AG08396 (cell line): ENCODE results near the gene GALR2.
A peak's percentile ranks its signal among the peaks of the same experiment; 100 is the strongest.
"Not testable (repeated sequence)": the region's sequence is repeated elsewhere in the genome, so short reads cannot be mapped to it uniquely, and the experiment has no call there.

Experiments used
- DNase-seq: peaks from one replicate; pipeline ENCODE4 v3.0.0; 2012; ENCODE audit warnings: low spot score, mixed read lengths

Gene GALR2

DNA sequence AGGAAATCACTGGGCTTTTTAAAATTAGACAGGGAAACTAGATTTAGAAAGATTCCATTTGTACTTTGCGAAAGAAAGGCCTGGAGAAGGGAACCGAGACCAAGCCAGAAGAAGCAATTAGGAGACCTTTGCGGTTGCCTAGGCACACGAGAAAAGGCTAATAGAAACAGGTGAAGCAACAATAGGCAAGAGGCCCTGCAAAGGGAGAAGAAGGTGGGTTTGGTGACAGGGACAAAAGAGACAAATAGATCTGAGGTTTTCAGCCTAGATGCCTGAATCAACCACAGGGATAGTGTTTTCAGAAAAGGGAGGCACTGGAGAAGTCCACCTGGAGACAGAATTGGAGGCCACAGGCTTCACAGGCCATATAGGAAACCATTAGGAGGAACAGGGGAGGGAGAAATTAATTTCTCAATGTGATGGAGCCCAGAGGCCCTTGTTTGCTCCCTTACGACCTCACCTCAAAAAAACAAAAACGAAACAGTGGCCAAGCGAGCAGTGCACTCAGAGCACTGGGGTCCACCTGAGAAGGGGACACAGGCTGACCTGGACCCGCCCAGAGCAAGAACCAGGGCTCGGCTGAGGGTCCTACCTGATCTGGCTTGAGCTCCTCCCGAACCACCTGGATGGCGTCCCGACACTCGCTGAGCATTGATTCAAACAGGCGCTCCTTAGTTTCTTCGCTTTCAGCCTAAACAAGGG lies 24.6 kb upstream of the GALR2 start:
- no peak for DNase-seq

DNA sequence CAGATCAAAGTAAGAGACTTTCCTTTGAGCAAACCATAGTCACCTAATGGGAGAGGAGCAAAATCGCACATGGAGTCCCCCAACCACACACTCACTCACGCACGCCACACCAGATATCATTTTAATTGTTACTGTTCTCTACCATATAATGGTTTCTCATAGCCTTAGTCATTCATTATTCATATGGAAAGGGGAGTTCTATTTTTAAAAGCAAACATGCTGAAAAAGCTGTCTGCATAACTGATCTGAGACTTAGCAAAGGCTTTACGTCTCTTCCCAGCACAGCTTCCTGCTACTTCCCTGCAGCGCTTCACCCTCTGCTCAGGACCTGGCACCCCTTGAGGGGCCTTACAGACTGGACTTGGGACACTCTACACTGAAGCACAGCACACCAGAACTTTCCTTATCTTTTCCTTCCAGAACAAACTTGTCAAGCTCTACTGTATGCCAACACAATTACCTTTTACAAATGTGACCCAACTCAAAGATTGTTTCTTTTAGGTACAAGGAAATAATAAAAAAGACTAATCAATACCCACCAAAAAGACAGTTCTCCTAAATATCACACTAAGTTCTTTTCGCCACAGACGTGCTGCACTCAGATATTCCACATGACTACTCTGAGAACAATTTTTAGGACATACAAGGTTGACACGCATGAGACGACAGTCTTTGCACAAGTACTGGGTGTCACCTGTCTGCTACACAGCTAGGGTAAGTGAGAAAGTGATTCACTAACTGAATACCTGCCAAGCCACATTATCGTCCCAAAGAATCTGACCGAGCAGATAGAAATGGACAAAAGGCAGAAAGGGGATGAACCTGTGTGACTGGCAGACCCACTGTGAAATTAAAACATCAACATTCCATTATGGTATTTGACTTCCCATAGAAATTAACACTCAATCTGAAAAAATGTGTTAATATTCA lies 23.8 kb upstream of the GALR2 start:
- DNase-seq: no peak

DNA sequence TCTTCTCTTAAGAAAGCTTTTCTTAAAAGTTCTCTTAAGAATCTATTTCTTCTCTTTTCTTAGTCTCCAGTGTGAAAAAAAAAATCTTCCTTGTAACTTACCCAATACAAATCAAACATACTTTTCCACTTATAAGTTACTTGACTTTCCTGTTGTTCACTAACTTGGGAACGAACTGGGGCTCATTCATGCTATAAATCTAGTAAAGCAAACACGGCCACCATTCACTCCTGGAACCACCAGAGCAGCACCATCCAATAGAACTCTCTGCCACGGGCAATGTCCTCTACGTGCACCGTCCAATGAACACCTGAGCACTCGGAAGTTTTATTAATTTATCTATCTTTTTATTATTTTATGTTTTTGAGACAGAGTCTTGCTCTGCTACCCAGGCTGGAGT lies 23.0 kb upstream of the GALR2 start:
- no peak for DNase-seq

DNA sequence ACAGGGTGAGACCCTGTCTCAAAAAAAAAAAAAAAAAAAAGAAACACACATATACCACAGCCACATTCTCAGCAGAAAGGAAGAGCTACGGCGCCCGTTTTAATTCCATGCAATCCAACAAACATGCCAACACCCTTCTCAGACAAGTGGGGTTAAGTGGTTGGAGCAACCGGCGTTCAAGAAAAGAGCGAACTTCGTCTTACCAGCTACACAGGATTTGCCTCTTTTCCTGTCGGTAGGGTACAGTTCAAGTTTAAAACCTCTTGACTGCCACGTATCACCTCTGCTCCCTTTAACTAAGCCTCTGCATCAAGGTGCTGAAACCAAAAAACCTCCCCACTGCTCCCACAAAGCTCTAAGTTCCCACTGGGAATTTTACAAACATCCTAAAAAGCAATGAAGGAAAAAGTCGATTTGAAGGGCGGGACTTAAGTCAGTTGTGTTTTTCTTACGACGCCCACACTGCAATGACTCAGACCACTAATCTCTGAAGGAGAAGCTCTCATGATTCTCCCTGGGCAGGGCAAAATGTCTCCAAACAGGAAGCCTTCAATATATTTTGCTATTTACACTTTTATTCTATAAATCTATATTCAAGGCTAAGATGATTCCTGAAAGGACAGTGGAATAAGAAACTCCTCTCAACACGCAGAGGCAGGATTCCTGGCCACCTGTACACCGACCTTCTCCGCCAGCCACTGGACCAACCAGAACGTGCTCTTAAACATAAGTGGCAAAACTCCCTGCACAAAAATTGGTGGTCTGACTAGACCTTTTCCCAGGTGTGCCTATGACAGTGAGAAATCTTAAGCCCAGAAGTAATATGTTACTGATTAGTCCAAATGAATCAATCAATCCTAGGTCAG lies 21.1 kb upstream of the GALR2 start:
- peak; percentile 40 for DNase-seq

DNA sequence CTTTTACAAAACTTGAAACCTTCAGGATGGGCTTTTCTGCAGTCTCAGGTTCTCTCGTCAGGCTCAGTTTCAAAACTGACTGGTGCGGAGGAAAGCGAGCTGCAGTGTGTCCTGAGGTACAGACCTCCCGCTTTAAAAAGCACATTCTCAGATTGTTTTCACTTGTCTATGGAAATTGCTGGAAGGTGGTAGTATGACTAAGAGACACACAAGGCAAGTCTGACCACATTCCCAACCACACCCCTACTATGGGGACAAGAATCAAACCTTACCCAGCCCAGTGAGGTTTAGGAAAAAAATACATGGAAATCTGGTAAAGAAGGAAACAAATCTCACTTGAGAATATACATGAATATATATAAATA lies 20.5 kb upstream of the GALR2 start:
- peak; percentile 52 for DNase-seq

DNA sequence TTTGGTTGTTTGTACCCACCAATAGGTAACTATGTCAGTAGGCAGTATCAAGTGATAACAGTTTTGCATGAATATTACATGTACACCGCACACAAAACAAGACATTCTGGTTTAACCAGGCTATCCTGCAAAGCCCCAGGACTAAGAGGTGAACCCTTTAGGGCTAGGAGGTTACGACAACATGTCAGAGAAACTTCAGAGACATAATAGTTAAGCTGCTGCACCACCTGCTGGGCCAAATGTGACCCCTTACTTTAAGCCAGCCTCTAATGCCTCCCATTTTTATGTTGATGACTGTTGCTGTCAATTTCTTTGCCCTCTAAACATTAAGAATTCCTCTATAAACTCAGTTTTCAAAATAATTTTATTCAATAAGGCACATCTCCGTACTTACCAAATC lies 17.7 kb upstream of the GALR2 start:
- DNase-seq: no peak

DNA sequence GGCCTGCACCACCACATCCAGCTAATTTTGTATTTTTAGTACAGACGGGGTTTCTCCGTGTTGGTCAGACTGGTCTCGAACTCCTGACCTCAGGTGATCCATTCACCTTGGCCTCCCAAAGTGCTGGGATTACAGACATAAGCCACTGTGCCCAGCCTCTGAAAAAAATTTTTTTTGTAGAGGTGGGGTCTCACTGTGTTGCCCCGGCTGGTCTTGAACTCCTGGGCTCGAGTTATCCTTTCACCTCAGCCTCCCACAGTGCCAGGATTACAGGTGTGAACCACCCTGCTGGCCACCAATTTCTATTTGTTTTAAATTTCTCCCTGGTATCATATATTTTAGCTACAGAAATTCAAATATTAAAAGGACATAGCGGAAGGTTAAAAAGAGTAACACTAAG lies 16.3 kb upstream of the GALR2 start:
- not testable (repeated sequence) for DNase-seq

DNA sequence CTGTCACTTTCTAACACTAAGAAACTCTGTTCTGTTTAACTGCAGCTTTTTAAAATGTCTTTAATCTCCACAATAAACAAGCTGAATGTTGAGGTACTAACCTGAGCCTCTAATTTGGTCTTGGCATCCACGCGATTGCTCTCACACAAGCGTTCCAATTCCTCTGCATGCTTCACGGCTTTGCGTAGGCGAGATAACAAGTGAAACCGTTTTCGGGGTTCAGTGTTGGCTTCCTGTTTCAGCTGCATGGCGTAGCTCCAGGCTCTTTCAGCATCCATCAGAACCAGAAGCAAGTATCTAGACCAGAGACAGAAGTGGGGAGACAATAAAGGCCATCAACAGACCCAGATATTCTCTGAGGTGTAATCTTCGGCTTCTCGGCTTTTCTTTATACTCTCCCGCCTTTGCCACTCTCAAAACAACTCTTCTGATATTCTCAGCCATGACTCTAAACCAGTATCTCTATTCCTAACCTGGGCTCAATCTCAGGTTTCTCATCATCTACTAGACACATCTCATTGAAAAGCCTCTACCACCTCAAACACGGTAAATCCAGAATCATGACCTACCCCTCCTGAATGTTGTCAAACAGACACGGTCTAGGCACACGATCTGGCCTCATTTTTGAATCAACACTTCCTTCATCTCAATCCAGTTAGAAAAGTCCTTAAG lies 10.6 kb upstream of the GALR2 start:
- DNase-seq: no peak

DNA sequence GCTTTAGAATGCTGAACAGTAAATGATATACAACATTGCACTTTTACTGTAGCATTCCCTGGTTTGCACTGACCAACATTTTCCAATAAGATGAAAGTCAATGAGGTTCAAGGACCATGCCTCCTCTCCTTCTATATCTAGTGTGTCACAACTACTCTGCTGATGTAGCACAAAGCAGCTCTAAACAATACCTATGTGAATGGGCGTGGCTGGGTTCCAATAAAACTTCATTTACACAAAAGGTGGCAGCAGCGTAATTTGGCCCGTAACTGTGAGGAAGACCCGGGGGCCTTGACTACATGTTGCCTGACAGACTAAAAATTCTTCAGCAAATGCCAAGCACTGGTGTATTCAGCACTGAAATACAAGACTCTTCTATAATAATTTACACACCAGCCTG lies 8.8 kb upstream of the GALR2 start:
- no peak for DNase-seq

DNA sequence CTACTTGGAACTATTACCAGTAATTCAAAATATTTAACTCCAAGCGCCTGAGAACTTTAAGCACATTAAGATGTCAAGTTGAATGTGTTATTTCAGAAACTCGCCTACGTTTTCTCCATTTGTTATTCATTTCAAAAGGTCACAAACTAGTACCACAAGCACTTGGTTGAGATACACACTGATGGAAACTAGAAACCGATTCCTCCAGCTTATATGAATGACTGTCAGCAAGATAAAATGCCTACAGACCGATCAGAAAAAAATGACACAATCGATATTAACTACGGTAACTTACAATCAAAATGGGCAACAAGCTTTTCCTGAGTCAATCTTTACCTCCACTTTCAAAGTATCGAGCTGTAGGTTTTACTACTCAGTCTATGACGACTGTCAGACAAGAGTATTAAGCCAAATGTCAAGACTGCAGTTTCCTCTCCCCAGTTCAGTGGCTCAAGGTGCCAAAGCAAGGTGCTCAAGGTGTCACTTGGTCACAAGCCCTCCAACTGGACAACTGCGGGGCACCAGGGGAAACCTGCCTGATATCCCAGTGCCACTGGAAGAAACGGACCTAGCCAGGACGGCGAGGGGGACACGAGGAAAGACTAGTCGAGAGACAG lies 2.9 kb upstream of the GALR2 start:
- DNase-seq: no peak

DNA sequence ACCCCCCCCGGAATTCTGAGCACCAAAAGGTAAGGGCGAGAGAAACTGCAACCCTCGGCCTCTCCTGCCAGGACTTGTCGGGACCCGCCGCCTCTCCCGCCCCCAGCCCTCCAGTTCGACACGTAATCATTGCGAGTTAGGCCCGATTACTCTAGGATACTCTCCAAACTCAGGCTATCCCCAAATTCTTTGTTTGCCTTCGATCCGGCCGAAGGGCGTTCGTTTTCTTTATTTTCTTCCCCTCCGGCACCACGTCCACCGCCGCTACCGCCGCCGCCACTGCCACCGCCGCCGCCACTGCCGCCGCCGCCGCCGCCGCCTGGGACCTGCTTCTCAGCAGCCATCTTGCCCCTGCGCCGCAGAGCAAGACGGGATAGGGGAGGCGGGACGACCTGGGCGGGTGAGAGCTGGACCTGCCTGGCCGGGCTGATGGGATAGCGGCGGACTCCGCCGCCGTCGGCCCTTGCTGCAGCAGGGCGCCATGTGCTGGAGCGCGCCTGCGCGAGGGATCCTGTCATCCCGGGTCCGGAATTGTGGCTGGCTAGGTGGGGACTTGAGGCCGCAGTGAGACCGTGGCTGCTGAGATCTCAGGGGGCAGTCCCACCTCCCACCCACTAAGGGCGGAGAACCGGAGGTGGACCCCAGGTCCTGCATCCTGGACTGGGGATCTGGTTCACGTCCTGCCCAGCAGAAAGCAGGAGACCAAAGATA lies 2.3 kb upstream of the GALR2 start, which contains the start of gene SRP68:
Gene SRP68 (minus strand): TSS at position 370 of the 711 bp plus-strand sequence. CDS start 26 bp downstream, at position 344.
- peak; percentile 99 for DNase-seq

DNA sequence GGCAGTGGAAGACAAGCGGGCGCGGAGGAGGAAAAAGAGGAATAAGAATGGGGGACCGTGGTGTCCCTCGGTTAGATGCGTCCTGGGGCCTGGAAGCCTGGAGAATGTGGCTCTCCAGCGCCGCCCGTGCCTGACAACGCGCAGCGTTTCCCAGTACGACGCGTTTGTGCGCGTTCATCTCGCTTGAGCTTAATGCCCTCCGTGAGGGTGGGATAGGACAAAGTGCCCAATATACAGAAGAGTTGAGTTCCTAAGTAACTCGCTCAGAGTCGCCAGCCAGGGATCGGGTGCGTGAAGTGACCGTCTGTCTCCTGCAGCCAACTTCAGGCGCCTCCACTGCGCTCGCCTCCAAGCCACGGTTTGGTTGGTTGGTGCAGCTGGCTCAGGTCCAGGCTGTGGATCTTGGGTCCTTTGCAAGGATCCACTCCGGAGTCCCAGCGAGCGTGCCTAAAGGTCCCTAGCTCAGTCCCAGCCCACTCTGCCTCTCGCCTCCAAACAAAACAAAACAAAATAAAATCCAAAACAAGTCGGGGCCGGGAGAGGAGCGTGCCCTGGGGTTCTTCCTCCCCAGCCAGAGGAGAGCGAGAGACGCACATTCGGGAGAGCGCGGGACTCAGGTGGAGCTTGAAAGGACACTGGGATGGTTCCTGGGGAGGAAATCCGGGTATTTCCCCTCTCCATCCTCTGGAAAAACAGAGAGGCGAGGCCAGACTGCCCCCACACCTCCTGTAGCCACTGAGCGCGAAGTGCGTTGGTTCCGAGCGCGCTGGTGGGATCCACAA lies 974 bp downstream of the GALR2 start:
- DNase-seq: no peak

DNA sequence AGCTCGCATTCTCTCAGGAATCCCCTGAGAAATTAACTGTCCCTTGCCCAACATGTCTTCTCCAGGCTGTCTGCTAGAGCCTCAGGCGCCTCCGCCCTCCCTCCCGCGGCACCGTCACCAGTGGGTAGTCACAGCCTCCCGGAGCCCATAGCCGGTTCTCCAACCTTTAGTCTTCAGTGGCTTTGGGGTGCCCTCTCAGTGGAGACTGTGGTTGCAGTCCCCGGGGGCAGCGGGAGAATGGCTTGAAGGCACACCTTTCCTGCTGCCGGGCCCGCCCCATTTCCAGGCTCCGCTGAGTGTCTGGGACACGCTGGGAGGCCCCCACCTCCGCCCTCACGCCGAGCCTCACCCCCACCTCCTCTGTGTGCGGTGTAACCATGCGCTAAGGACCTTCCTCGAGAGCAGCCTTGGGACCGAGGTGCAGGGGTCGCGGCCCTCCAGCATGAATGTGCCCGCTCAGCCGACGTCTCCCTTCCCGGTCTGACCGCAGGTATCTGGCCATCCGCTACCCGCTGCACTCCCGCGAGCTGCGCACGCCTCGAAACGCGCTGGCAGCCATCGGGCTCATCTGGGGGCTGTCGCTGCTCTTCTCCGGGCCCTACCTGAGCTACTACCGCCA lies 1.7 kb downstream of the GALR2 start:
- DNase-seq: no peak

DNA sequence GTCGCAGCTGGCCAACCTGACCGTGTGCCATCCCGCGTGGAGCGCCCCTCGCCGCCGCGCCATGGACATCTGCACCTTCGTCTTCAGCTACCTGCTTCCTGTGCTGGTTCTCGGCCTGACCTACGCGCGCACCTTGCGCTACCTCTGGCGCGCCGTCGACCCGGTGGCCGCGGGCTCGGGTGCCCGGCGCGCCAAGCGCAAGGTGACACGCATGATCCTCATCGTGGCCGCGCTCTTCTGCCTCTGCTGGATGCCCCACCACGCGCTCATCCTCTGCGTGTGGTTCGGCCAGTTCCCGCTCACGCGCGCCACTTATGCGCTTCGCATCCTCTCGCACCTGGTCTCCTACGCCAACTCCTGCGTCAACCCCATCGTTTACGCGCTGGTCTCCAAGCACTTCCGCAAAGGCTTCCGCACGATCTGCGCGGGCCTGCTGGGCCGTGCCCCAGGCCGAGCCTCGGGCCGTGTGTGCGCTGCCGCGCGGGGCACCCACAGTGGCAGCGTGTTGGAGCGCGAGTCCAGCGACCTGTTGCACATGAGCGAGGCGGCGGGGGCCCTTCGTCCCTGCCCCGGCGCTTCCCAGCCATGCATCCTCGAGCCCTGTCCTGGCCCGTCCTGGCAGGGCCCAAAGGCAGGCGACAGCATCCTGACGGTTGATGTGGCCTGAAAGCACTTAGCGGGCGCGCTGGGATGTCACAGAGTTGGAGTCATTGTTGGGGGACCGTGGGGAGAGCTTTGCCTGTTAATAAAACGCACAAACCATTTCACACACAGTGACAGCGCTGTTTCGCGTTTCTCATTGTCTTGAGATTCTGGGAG lies 2.4 kb downstream of the GALR2 start:
- DNase-seq: no peak

DNA sequence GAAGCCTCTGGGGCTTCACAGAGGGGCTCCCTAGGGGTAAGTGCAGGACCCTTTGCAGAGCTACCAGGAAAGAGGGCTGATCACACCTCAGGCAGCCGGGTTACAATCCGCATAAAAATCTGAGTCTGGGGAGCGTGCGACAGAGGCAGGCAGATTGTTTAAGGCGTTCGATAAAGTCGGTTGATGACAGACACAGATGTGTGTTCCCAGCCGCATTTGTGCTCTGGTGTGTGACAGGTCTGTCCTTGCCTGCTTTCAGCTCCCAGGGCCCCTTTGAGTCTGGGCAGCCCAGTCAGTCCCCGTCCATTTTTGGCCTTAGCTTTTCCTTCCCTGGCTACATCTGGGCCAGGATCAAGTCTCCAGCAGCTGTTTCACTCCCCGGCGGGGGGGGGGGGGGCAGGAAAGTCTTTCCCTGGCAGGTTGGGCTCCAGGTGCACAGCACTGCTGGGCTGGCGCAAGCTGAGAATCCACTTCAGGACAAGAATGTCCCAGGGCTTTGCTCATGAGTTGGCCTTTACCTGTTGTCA lies 3.1 kb downstream of the GALR2 start:
- DNase-seq: no peak

DNA sequence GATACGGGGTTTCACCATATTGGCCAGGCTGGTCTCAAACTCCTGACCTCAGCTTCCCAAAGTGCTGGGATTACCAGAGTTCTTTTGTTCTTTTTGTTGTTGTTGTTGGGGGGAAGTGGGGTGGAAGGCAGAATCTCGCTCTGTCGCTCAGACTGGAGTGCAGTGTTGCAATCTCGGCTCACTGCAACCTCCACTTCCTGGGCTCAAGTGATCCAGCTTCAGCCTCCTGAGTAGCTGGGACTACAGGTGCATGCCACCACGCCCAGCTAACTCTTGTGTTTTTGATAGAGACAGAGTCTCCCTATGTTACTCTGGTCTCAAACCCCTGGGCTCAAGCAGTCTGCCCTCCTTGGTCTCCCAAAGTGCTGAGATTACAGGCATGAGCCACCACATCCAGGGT lies 3.8 kb downstream of the GALR2 start:
- DNase-seq: not testable (repeated sequence)

DNA sequence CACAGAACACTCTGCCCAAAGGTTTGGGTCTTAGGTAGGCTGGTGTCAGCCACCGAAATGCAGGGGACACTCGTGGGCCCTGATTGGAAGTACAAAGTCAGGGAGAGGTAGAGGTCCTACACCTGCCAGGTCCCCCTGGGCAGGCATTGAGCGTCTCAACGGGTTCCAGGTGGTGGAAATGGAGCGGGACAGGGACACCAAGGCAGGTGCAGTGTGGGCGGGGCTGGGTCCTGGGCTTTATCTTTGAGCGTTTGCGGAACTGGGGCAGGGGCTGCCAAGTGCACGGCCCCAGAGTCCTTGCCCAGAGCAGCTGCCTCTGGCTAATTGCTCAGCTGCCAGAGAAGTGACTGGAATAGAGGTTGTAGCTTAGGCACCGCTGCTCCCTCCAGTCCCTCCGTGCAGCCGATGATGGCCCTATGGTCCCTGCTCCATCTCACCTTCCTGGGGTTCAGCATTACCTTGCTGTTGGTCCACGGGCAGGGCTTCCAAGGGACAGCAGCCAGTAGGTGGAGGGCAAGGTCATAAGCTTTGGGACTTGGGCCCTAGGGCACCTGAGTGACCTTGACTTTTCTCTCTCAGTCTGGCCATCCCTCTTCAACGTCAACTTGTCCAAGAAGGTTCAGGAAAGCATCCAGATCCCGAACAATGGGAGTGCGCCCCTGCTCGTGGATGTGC lies 4.4 kb downstream of the GALR2 start, which contains the start of gene ZACN:
Gene ZACN (plus strand): TSS at position 323 of the 675 bp plus-strand sequence. CDS start 83 bp downstream, at position 406.
- DNase-seq: no peak
